Colon (tissue), 2 donors: Measurements from ENCODE around the gene MYLK.
"Not testable (repeated sequence)": the region's sequence is repeated elsewhere in the genome, so short reads cannot be mapped to it uniquely, and the experiment has no call there.

Source experiments
- FAIRE-seq: peaks from 2 replicates; lab custom pipeline; 2012; peaks lifted over from hg19 to GRCh38; lab: Jason Lieb, UNC
- donor health status: control.
- donor health status: control.

Gene MYLK

GRCh38 chr3:123722021-123722420 lies 162.1 kb downstream of the MYLK start:
- FAIRE-seq = no peak

GRCh38 chr3:123721095-123721689 lies 162.9 kb downstream of the MYLK start:
- FAIRE-seq = not testable (repeated sequence)

GRCh38 chr3:123720638-123721037 lies 163.5 kb downstream of the MYLK start:
- no peak for FAIRE-seq

DNA sequence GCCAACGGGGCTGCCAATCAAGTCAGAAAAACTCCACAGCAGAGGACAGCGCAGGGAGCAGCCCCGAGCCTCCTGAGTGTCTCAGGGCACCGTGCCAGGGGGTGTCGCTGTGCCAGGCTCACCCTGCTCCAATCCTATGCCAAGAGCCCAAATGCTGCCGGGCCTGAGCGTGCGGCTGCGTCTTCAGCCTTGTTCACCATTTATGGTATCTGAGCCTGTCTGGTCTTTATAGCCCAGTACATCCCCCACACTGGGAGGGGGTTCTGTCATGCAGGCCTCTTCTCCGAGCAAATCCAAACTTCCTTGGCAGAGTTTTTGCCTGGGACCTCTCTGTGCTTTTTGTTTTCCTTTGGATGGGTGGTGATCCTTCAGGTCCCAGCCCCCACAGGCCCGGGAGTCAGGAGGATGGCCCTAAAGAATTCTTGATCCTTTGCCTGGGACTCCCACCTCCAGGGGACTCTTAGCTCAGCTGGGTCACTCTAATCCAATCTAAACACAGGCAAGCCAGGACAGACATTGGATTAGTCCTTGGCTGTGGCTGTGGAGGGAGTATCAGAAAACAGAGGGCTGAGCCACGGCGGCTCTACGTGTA lies 164.2 kb downstream of the MYLK start:
- no peak for FAIRE-seq

DNA sequence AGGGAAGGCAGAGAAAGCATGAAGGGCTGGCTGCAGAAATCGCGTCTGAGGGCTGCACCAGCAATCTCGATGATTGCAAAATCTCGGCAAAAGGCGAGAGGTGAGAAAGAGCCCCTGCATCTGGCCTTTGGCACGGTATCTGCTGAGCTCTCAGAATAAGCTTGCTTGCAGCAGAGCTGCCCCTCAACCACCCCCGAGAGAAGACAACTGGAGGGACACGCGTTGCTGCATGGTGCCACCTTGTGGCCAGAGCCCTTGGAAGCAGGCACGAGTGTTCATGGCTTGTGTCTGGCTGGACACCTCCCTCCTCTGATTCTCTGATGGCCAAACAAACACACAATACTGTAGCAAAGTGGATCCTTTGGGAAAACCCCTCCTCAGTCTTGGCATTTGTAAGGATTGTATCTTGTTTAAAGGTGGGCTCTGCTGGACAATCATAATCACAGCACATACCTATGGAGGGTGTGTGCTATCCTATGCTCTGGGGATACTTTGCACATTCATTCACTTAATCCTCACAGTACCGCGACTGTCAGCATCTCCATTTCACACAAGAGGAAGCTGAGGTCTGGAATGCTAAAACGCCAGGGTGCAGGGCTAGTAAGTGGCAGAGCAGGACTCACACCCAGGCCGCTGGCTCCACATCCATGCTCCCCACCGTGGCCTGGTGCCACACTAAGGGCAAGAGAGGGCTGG lies 164.9 kb downstream of the MYLK start:
- FAIRE-seq = not testable (repeated sequence)

DNA sequence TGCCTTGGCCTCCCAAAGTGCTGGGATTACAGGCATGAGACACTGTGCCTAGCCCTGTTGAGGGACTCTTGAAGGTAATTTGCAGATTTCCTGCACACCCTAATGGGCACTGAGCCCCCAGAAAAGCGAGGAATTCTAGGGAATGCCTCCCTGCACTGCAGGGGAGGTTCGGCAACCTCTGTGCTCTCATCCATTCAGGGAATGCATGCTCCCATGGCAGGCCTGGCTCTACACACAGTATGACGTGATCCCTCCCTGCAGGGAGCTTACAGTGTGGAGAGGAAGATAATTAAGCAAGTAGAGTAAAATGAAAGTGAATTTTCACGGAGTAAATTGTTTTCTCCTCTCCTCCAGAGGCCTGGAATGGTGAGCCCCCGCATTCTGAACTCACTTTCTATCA lies 166.0 kb downstream of the MYLK start:
- FAIRE-seq = no peak

- FAIRE-seq = not testable (repeated sequence)
Observed at GRCh38 chr3:123717451-123717850, 166.7 kb downstream of the MYLK start.

GRCh38 chr3:123716411-123716810 lies 167.7 kb downstream of the MYLK start:
- FAIRE-seq = no peak

- no peak for FAIRE-seq
Observed at GRCh38 chr3:123713211-123713610, 170.9 kb downstream of the MYLK start.

DNA sequence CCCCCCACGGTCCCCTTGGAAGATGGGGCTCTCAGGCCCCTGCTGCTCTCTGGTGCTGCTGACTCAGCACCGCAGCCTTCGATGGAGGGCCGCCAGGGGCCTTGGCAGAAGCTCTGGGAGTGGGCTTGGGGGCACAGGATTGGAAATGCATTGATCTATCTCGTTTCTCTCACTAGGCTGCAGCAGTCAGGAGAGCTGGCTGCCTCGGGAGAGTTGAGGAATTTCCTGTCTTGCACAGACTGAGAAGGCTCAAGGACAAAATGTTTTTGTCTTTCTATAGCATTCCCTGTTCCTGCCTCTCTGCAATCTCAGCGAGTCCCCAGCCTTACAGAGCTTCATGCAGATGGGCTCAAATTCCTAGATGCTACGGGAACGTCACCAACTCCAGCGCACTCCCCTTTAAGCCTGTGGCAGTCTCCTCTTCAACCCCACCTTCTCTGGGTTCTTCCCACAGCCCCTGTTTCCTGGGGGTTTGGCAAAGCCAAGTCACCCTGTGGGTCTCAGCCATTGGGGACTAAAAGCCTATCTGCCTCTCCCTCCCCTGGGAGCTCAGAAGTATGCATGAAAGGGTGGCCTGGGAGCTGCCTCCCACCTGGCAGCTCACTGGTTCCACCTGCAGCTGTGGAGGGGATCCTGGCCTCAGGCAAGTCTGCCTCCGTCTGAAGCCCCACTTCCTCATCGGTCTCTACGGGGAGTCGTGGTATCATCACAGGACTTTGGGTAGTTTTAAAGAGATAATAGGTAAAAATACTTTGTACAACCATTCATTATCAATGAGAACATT lies 171.9 kb downstream of the MYLK start:
- no peak for FAIRE-seq

DNA sequence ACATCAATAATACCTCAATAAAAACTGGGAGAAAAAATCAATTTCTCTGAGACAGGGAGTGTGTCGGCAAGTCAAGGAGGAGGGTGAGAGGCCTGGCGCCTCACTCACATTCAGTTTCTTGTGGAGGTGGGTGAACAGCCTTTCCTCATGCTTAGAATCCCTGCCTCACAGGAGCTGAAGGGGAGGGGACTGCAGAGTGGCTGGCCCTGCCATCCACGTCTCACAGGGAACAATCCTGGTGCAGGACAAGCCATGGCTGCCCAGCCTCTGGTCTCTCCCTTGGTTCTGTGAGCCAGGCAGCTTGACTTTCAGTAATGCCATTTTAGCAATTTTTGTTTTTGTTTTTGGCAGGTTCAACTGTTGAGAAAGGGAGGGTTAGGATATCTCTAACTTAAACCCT lies 172.8 kb downstream of the MYLK start:
- FAIRE-seq = no peak

DNA sequence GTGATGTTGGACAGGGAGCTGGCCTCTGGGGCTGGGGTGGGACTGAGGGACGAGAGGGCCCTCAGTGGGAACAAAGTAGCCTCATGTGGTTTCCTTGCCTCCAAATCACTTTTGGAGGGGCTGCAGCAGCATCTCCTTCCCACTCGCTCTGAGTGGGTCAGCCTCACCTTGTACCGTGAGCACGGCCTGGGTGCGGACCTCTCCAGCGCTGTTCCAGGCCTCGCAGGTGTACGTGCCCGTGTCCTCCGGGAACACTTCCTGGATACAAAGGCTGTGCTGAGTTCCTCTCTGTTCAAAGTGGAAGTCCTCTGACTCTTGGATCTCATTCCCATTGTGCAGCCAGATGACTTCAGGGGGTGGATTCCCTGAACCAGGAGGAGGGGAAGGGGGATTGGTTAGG lies 175.6 kb downstream of the MYLK start:
- FAIRE-seq = no peak

DNA sequence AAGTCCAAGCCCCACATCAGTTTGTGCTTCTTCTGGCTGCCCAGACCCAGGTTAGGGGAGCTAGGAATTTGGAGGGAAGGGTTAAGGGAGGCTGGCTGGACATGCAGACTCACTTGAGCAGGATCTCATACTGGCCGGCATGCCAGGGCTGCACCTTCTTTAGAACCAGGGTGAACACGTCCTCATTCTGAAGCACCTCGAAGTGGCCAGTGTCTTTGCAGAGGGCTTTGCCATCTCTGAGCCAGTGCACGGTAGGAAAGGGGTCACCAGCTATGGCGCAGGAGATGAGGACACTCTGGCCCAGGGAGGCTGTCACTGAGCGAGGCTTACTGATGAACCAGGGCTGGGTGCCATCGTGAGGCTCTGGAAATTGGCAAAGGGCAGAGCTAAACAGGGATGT lies 176.5 kb downstream of the MYLK start:
- not testable (repeated sequence) for FAIRE-seq

- no peak for FAIRE-seq
Observed at GRCh38 chr3:123706871-123707270, 177.3 kb downstream of the MYLK start.

DNA sequence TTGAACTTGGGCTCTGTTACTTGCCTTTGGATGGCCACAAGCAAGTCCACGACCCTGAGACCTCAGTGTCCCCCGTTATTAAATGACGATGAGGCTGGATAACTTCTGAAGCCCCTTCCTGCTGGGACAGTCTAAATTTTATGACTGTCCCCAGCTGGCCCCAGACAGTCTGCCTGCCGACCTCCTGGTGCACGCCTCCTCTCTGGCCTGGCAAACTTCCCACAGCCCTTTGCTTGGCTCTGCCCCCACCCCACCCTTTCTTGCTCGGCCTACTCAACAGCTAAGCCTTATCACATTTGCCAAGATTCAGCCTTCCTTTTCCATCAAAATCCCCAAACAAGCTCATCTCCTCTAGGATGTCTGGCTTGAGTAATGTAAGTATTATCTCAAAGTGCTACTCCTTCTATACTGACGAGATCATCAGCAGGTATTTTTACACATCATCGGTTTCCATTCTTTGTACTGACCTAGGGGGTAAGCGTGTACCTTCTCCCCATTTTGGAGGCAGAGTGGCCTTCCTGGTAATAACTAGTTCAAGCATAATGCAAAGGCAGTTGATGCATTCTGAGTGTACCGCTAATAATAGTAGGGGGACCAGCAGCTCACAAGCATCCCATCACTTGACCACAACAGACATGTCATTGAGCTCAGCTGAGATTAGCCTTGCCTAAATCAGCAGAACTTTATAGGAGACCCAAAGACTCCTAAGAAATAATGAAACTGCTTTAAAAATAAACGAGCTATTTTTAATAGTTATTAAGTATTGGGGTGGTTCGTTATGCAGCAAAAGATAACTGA lies 178.4 kb downstream of the MYLK start:
- FAIRE-seq = no peak

DNA sequence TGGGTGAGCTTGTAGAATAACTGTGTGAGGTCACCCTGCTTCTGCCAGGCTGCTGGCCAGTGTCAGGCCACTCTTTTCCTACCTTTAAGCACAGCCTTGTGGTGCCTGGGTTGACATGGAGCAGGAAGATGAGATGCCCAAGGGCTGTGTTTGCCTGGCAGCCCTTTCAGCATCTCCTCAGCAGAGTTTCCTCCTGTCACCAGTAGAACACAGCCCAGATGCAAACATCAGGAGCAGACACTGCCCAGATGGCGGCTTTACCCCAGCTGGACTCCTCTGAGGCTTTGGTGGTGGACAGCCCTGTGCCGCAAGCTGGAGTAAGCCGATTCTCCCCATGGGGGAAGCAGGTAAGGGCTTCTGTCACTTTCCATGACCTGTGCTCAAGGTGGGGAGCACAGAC lies 180.5 kb downstream of the MYLK start:
- not testable (repeated sequence) for FAIRE-seq

- no peak for FAIRE-seq
Observed at GRCh38 chr3:123702720-123703119, 181.4 kb downstream of the MYLK start.

DNA sequence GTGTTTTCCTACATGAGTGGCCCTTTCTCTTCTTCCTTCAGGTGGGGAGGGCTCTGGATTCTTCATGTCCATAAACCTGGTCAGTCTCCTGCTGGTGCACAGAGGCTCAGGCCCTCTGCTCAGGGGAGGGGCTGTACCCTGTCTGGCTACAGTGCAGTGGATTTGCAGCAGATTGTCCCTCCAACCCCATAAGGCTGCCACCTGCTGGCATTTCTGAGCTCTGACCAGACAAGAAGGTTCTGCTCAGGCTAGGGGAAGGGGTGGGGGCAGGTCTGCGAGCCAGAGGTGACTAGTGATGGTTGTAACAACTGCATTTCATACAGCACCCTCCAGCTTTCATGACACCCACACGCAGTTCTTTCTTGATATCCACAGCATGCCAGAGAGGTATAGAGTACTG lies 182.1 kb downstream of the MYLK start:
- not testable (repeated sequence) for FAIRE-seq

DNA sequence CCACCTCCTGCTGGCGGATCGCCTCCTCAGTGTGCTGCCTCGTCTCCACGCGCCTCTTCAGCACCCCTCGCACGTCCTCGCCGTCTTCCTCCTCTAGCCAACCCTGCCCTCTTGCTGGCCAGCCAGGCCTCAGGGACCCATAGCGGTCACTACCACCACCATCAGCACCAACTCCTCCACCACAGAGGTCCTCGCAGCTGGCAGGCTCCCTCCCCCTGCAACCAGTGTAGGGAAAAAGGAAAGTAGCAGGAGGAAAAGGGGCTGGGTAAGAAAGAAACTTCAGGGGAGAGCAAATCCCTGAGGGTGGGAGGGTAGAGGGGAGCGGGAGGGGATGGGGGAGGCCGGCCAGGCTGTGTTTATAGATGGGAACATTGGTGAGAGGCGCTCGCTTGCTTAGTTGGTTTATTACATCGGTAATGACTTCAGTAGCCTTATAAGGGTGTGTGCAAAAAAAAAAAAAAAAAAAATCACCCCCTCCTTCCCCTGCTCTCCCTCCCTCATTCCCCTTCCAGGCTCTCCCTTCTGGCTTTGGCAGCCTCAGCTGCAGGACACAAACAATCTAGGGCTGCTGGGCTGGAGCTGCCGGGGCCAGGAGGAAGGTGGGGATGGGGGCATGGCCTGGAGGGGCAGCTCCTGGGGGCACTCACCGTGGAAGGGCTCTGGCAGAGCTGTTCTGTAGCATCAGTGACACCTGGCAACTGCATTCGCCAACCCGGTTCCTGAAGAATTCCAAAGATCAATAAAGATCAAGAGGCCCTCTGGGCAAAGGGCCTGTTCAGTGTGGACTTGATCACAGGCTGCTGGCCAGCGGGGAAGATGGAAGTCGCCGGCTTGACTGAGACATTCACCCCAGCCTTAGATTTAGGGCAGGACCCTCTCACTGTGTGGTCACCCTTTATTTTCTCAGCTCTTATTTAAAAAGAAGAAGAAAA lies 183.1 kb downstream of the MYLK start:
- no peak for FAIRE-seq

DNA sequence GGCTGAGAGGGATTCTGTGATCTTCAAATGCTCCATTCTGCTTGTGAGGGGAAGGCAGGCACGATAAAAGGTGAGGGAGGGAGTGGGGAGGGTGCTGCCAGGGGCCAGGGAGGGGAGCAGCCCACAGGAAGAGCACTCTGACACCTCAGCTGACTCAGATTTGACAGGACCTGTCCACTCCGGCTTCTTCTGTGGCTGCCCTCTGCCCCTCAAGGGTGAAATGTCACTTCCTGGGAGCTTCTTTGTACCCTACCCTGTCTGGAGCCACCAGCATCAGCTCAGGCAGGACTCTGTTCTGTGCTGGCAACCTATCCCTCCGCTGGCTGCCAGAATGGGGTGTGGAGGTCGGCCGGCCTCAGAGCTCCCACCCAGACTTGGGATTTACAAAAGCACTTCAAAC lies 185.3 kb downstream of the MYLK start:
- no peak for FAIRE-seq

DNA sequence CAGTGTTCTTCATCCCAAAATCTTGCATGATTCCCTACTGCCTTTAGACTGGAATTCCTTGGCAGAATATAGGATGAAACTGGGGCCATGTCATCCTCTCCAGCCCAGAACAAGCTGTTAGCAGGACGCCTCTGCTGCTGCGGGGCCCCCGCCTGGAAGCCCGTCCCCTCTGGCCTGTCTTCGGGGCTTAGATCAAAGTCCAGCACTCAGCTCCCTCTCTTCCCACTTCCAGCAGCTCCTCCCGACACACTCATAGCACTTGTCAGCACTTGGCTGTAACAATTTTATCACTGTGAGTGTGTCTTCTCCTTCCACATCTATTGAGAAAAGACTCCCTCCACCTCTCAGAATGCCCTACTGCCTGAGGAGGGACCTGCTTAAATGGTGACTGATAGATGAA lies 187.3 kb downstream of the MYLK start:
- FAIRE-seq = no peak
